SHP77 treated with DMSO at 0.1 percent for 48 hours (cell line): ENCODE results near the gene CPSF3.
"Not testable (repeated sequence)": the region's sequence is repeated elsewhere in the genome, so short reads cannot be mapped to it uniquely, and the experiment has no call there.

ENCODE experiments used
- DNase-seq: peaks from one replicate; lab custom pipeline; 2025; lab: John Stamatoyannopoulos, UW

CPSF3 gene

GRCh38 chr2:9466147-9466683 is 42.8 kb downstream of the CPSF3 start:
- no peak for DNase-seq

- no peak for DNase-seq
Observed at GRCh38 chr2:9467687-9468086, 44.2 kb downstream of the CPSF3 start.

GRCh38 chr2:9471206-9471605 is 47.8 kb downstream of the CPSF3 start:
- no peak for DNase-seq

- no peak for DNase-seq
Observed at GRCh38 chr2:9472511-9472910, 49.1 kb downstream of the CPSF3 start.

- no peak for DNase-seq
Observed at GRCh38 chr2:9473308-9473984, 50.0 kb downstream of the CPSF3 start.

- no peak for DNase-seq
Observed at GRCh38 chr2:9473985-9474360, 50.5 kb downstream of the CPSF3 start.

GRCh38 chr2:9474361-9475057 is 51.1 kb downstream of the CPSF3 start, which contains the start of gene IAH1:
Gene IAH1 (plus strand): TSS chr2:9474551. CDS start chr2:9474567, 16 bp downstream.
- no peak for DNase-seq

- DNase-seq: no peak
Observed at GRCh38 chr2:9477914-9478313, 54.5 kb downstream of the CPSF3 start.

GRCh38 chr2:9478526-9478925 is 55.1 kb downstream of the CPSF3 start:
- no peak for DNase-seq

- no peak for DNase-seq
Observed at GRCh38 chr2:9480157-9480556, 56.7 kb downstream of the CPSF3 start.

GRCh38 chr2:9483107-9483506 is 59.7 kb downstream of the CPSF3 start:
- DNase-seq: no peak

GRCh38 chr2:9484533-9484932 is 61.1 kb downstream of the CPSF3 start:
- no peak for DNase-seq

GRCh38 chr2:9488583-9489547 is 65.4 kb downstream of the CPSF3 start:
- no peak for DNase-seq

GRCh38 chr2:9490789-9491188 is 67.3 kb downstream of the CPSF3 start:
- no peak for DNase-seq

GRCh38 chr2:9492927-9493326 is 69.5 kb downstream of the CPSF3 start:
- no peak for DNase-seq

GRCh38 chr2:9493478-9493877 is 70.0 kb downstream of the CPSF3 start:
- no peak for DNase-seq

- no peak for DNase-seq
Observed at GRCh38 chr2:9494081-9494480, 70.6 kb downstream of the CPSF3 start.

- DNase-seq: no peak
Observed at GRCh38 chr2:9497017-9497416, 73.6 kb downstream of the CPSF3 start.

GRCh38 chr2:9498210-9498609 is 74.8 kb downstream of the CPSF3 start:
- no peak for DNase-seq

GRCh38 chr2:9508931-9509330 is 85.5 kb downstream of the CPSF3 start:
- DNase-seq: no peak

- DNase-seq: not testable (repeated sequence)
Observed at GRCh38 chr2:9513946-9514345, 90.5 kb downstream of the CPSF3 start.

GRCh38 chr2:9517118-9517782 is 93.8 kb downstream of the CPSF3 start:
- no peak for DNase-seq
